GM12878 (cell line): ENCODE data around the gene SNX15. TPM values are rescaled to one million over a fixed set of nuclear protein-coding genes. Genes with fewer than 3 reads are reported as not detected.

Source experiments
- ATAC-seq: fragments of 200-7000 bp; cut with Tn5 transposase; 3 replicates; pipeline ENCODE4 v1.9.1; 2020; ENCODE audit warnings: mild to moderate bottlenecking, moderate library complexity
- BruUV-seq: library from RNA; stranded (reverse); fragments of 400-500 nt; replicated peaks from 2 replicates; lab custom pipeline; 2021; lab: Mats Ljungman, UMichigan
- CTCF ChIA-PET: fragments of 300-600 bp; sonication (Branson Sonifier 250); formaldehyde crosslinking; extraction: SDS; loops from one replicate; lab custom pipeline; 2021; ENCODE audit warnings: inconsistent platforms; lab: Yijun Ruan, JAX
- POLR2A ChIA-PET: fragments of 350-600 bp; formaldehyde crosslinking; extraction: SDS; loops from one replicate; lab custom pipeline; 2021; ENCODE audit warnings: inconsistent platforms; lab: Charles Lee
- RAD21 ChIA-PET: fragments of 300-600 bp; sonication (Branson Sonifier 250); formaldehyde crosslinking; loops from one replicate; lab custom pipeline; 2023; ENCODE audit warnings: antibody characterized with exemption; ENCODE audit not compliant: unreplicated experiment; lab: Charles Lee
- SMC1A ChIA-PET: fragments of 300-600 bp; sonication (Branson Sonifier 250); formaldehyde crosslinking; loops from one replicate; lab custom pipeline; 2023; ENCODE audit not compliant: unreplicated experiment, uncharacterized antibody; lab: Charles Lee
- DNase-seq: peaks from one replicate; pipeline ENCODE4 v3.0.0-alpha.2; 2011; ENCODE audit warnings: low read depth, low spot score
- FAIRE-seq: peaks from 3 replicates; lab custom pipeline; 2011; peaks lifted over from hg19 to GRCh38; lab: Jason Lieb, UNC
- H2AFZ ChIP-seq: 2 replicates; pipeline ENCODE4 v1.6.0; 2011; ENCODE audit warnings: low read depth, low read length, control low read depth; ENCODE audit not compliant: control insufficient read depth
- H3K27ac ChIP-seq: 2 replicates; pipeline ENCODE4 v1.5.1; 2011; ENCODE audit warnings: control low read depth; ENCODE audit not compliant: control insufficient read depth, insufficient read depth
- H3K27me3 ChIP-seq, 2 experiments: replicated peaks in 1 of 2; 2 replicates each; pipeline versions ENCODE4 v1.6.0 to v1.6.1; 2011; ENCODE audit warnings: low read length in 1 of 2; ENCODE audit not compliant: control insufficient read depth in 2 of 2, insufficient read depth in 2 of 2
- H3K36me3 ChIP-seq, 2 experiments: 2 replicates each; pipeline ENCODE4 v1.5.1; 2011; ENCODE audit warnings: low read length in 1 of 2; ENCODE audit not compliant: control insufficient read depth in 2 of 2, insufficient read depth in 2 of 2
- H3K4me1 ChIP-seq: 2 replicates; pipeline ENCODE4 v1.6.1; 2011; ENCODE audit warnings: mild to moderate bottlenecking, low read length, moderate library complexity, mixed read lengths; ENCODE audit not compliant: control insufficient read depth, insufficient read depth
- H3K4me2 ChIP-seq: 2 replicates; pipeline ENCODE4 v1.6.0; 2011; ENCODE audit warnings: control low read depth; ENCODE audit not compliant: control insufficient read depth, insufficient read depth
- H3K4me3 ChIP-seq: fragments of 200-600 bp; sonication (generic); 2 replicates; pipeline ENCODE4 v1.5.1; 2016
- H3K79me2 ChIP-seq: 2 replicates; pipeline ENCODE4 v1.6.0; 2011; ENCODE audit warnings: low read length; ENCODE audit not compliant: control insufficient read depth, insufficient read depth
- H3K9ac ChIP-seq: 2 replicates; pipeline ENCODE4 v1.8.0; 2011; ENCODE audit warnings: low read length, control low read depth, mixed read lengths; ENCODE audit not compliant: control insufficient read depth, insufficient read depth
- H3K9me3 ChIP-seq: replicated peaks from 3 replicates; pipeline ENCODE4 v1.5.1; 2011; ENCODE audit warnings: mild to moderate bottlenecking, low read length; ENCODE audit not compliant: control insufficient read depth, insufficient read depth
- H4K20me1 ChIP-seq: 2 replicates; pipeline ENCODE4 v1.6.0; 2011; ENCODE audit not compliant: control insufficient read depth, insufficient read depth
- ATF7 ChIP-seq: fragments of 450-650 bp; IDR thresholded peaks from 2 replicates; pipeline ENCODE4 v1.6.1; 2016; ENCODE audit warnings: low read depth, mild to moderate bottlenecking
- BHLHE40 ChIP-seq, 2 experiments: fragments of 450-650 bp in 1 of 2; IDR thresholded peaks; 2 replicates each; pipeline ENCODE4 v1.6.1; 2011 to 2017; ENCODE audit warnings: low read depth in 2 of 2, borderline replicate concordance in 1 of 2, improper control_type of control experiment in 1 of 2, low read length in 1 of 2, mild to moderate bottlenecking in 1 of 2
- CREB1 ChIP-seq: IDR thresholded peaks from 2 replicates; pipeline ENCODE4 v1.6.1; 2012; ENCODE audit warnings: low read depth, mild to moderate bottlenecking, inconsistent platforms
- ETV6 ChIP-seq, 2 experiments: fragments of 450-650 bp in 1 of 2; IDR thresholded peaks in 1 of 2; conservative IDR thresholded peaks in 1 of 2; 2 replicates each; pipeline ENCODE4 v1.6.1; 2014; ENCODE audit warnings: antibody characterized with exemption in 1 of 2, borderline replicate concordance in 1 of 2, low read depth in 1 of 2, mild to moderate bottlenecking in 1 of 2, moderate library complexity in 1 of 2
- FOS ChIP-seq: IDR thresholded peaks from 3 replicates; pipeline ENCODE4 v1.6.1; 2011; ENCODE audit warnings: borderline replicate concordance; ENCODE audit not compliant: insufficient read length; ENCODE audit errors: extremely low read depth
- FOXM1 ChIP-seq: IDR thresholded peaks from 2 replicates; pipeline ENCODE4 v1.6.1; 2012; ENCODE audit warnings: low read depth, mild to moderate bottlenecking, inconsistent platforms, low read length, moderate library complexity
- GABPA ChIP-seq: IDR thresholded peaks from 2 replicates; pipeline ENCODE4 v1.6.1; 2014; ENCODE audit warnings: antibody characterized with exemption, low read depth, mild to moderate bottlenecking, inconsistent platforms
- JUND ChIP-seq: IDR thresholded peaks from 2 replicates; pipeline ENCODE4 v1.6.1; 2012; ENCODE audit warnings: low read depth, mild to moderate bottlenecking, low read length, improper control_type of control experiment, moderate library complexity
- NFYA ChIP-seq: IDR thresholded peaks from 2 replicates; pipeline ENCODE4 v1.6.1; 2011; ENCODE audit warnings: low read depth, mild to moderate bottlenecking, low read length, improper control_type of control experiment, borderline replicate concordance
- PAX5 ChIP-seq: IDR thresholded peaks from 2 replicates; pipeline ENCODE4 v1.6.1; 2011; ENCODE audit warnings: low read depth, low read length, borderline replicate concordance
- POU2F2 ChIP-seq: IDR thresholded peaks from 3 replicates; pipeline ENCODE4 v1.6.1; 2011; ENCODE audit warnings: low read depth, mild to moderate bottlenecking, low read length, borderline replicate concordance
- RELB ChIP-seq: fragments of 450-650 bp; IDR thresholded peaks from 2 replicates; pipeline ENCODE4 v1.6.1; 2017; ENCODE audit warnings: low read depth, mild to moderate bottlenecking, moderate library complexity
- RUNX3 ChIP-seq: IDR thresholded peaks from 2 replicates; pipeline ENCODE4 v1.6.1; 2012; ENCODE audit warnings: low read length, inconsistent platforms
- SMC3 ChIP-seq: IDR thresholded peaks from 2 replicates; pipeline ENCODE4 v1.6.1; 2011; ENCODE audit warnings: low read length, improper control_type of control experiment, borderline replicate concordance
- SUZ12 ChIP-seq: fragments of 200-600 bp; sonication (generic); IDR thresholded peaks from one replicate; pipeline ENCODE4 v1.6.1; 2018; ENCODE audit warnings: antibody characterized with exemption, mild to moderate bottlenecking; ENCODE audit not compliant: unreplicated experiment
- TCF12 ChIP-seq: IDR thresholded peaks from 2 replicates; pipeline ENCODE4 v1.6.1; 2011; ENCODE audit warnings: low read depth, mild to moderate bottlenecking, low read length
- YBX1 ChIP-seq: fragments of 450-650 bp; IDR thresholded peaks from 2 replicates; pipeline ENCODE4 v1.6.1; 2016; ENCODE audit warnings: antibody characterized with exemption
- WGBS: methylation state at CpG from one replicate; pipeline ENCODE4 v1.1.6; 2016; ENCODE audit warnings: low lambda C conversion rate; ENCODE audit not compliant: insufficient replicate concordance, insufficient coverage; ENCODE audit errors: missing lambda C conversion rate; 5-methylcytosine and 5-hydroxymethylcytosine counted together
- in situ Hi-C: fragments of 300-500 bp; cut with MboI; formaldehyde crosslinking; loops from 9 replicates; pipeline ENCODE4 v1.14.3; 2018; ENCODE audit warnings: mixed read lengths
- intact Hi-C: fragments of 100-400 bp; cut with micrococcal nuclease; formaldehyde crosslinking; loops from one replicate; pipeline ENCODE4 v1.14.2; 2022; ENCODE audit not compliant: unreplicated experiment
- polyA plus RNA-seq, 11 experiments: library from polyadenylated mRNA; depleted of rRNA in 4 of 11; unstranded in 6 of 11; stranded (reverse) in 5 of 11; fragments of >200 nt; fragmentation: Nextera tagmentation in 4 of 11; fragmentation: Illumina TruSeq in 1 of 11; extraction: Ambion mirVana in 4 of 11; extraction: Trizol in 1 of 11; gene quantifications; 1 replicate in 1 of 11; 2 replicates in 10 of 11; pipeline versions ENCODE4 v1.2.1 to v1.2.3, GENCODE V29; 2011 to 2016; ENCODE audit warnings: inconsistent platforms in 2 of 11, missing spikeins in 2 of 11, low read depth in 1 of 11
- total RNA-seq, 4 experiments: library from RNA; depleted of rRNA in 3 of 4; stranded (reverse); fragments of >200 nt in 3 of 4; fragmentation: Illumina TruSeq in 1 of 4; extraction: Trizol in 1 of 4; gene quantifications; 2 replicates each; pipeline versions ENCODE4 v1.2.1 to v1.2.3, GENCODE V29; 2013 to 2021

SNX15 gene
- total and polyA plus RNA-seq, 10 of the 15 experiments (the other 5 are each of a cell fraction or from before 2014, with no cell fraction given): 2.4 to 24.0 (median 16.1) TPM

DNA sequence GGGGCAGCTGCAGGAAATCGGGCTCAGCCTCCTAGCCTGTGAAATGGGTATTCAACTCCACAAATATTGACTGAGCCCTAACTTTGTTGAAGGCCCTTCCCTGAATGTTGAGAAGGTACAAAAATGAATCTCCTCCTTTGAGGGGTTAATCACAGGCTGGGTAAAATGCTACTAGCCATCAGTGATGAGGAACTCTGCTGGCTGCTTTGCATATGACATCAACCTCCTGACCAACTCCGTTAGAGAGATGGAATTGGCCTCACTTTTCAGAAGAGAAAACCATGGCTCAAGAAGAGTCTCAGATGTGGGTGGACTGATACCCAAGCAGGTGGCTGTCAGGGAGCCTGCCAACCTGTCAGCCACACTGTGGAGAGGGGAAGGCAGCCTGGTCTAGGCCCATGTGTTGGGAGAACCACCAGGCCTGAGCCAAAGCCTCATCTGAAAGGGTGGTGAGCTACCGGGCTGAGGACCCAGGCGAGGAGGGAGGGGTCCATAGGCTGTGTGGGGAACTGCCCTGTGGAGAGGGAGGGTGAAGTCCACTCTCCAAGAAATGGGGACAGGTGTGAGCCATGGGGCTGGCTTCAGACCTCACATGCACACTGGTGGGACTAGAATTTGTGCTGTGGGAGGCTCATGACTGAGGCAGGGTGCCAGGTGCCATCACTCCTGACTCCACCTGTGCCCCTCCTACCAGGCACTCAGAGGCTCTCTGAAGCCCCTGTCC is 44.8 kb downstream of the SNX15 start:
- Histone ChIP-seq H3K4me3 (no peak overlapping the region), H3K27me3 (no peaks in the 10 kb centered on the region), H3K36me3 (peaks cover 0 to 5% of the 10 kb centered on the region in 2 experiments; a peak in 2 of 4 replicates), H3K9me3 (no peaks in the 10 kb centered on the region), H3K4me1 (peaks cover 11% of the 10 kb centered on the region), H2AFZ (peak overlapping the region; percentile 4), H3K9ac (no peak overlapping the region), H3K79me2 (no peaks in the 10 kb centered on the region), H3K4me2 (peak overlapping the region; percentile 50; the same call in 1 of the 2 replicates), H3K27ac (peak overlapping the region; percentile 16; the same call in 1 of the 2 replicates), H4K20me1 (no peaks in the 10 kb centered on the region)
- ChIA-PET POLR2A (interaction anchor here (0.5 to 1.4 kb wide), 6 partner anchors 9 to 58 kb away, joined by 3 to 12 read pairs (median 4); no protein-coding TSS in a partner anchor), SMC1A (interaction anchor here (1.1 kb wide), 2 partner anchors 9 to 21 kb away, joined by 3 read pairs; no protein-coding TSS in a partner anchor), CTCF (interaction anchor here (1.1 to 1.4 kb wide), 3 partner anchors 9 to 57 kb away, joined by 3 to 4 read pairs (median 4); no protein-coding TSS in a partner anchor), RAD21 (interaction anchor here (1.0 to 1.1 kb wide), 3 partner anchors 30 to 60 kb away, joined by 3 to 7 read pairs (median 5); partner anchors contain the start of genes ARL2 and SAC3D1)
- intact Hi-C loops (no loop called here), in situ Hi-C loops (no loop called here)
- BruUV-seq: no TSS peak
- peak; percentile 73 for ATAC-seq
- 30% methylated on average over 4 of the region's 4 CpGs for WGBS
- no peak for DNase-seq
- FAIRE-seq: peak; percentile 49
- TF ChIP-seq POU2F2 (peak; percentile 92; the same call in 2 of the 3 replicates), FOXM1 (no peak), RUNX3 (peak; percentile 27; the same call in 1 of the 2 replicates), PAX5 (no peak), FOS (no peak), ATF7 (peak; percentile 21; the same call in 1 of the 2 replicates), BHLHE40 (IDR thresholded peaks at IDR 0.05; ENCODE audit: borderline replicate concordance in 1 of 2, low read depth in 2 of 2, low read length in 1 of 2) (no peak), GABPA (no peak), ETV6 (conservative IDR thresholded peaks at IDR 0.05 in 1 of 2, IDR thresholded peaks at IDR 0.05 in 1 of 2; ENCODE audit: borderline replicate concordance in 1 of 2, low read depth in 1 of 2) (no peak), SMC3 (no peak), CREB1 (peak; percentile 31; the same call in 1 of the 2 replicates), YBX1 (no peak), NFYA (no peak), TCF12 (no peak), SUZ12 (no peak), RELB (no peak), JUND (no peak)
